Tibial artery (tissue), 4 donors: ENCODE measurements around the gene ABL1.

ENCODE experiments used
- DNase-seq, 2 donors: peaks; one replicate each; pipeline ENCODE4 v3.0.0-alpha.2; 2019
- H3K27ac ChIP-seq, 2 donors: fragments of 200-600 bp; sonication (generic) in 1 of 2; 1 replicate in 1 of 2; 2 replicates in 1 of 2; pipeline ENCODE4 v1.5.1; 2018 to 2019; ENCODE audit warnings: mild to moderate bottlenecking in 1 of 2
- H3K27me3 ChIP-seq, 2 donors: fragments of 200-600 bp; sonication (generic) in 1 of 2; one replicate each; pipeline versions ENCODE4 v1.5.1 to v1.6.0; 2016 to 2019
- H3K36me3 ChIP-seq, 3 donors: fragments of 200-600 bp; sonication (generic) in 2 of 3; one replicate each; pipeline ENCODE4 v1.5.1; 2016 to 2019; ENCODE audit warnings: mild to moderate bottlenecking in 2 of 3
- H3K4me1 ChIP-seq, 4 donors: fragments of 200-600 bp; sonication (generic) in 2 of 4; 1 replicate in 3 of 4; 2 replicates in 1 of 4; pipeline ENCODE4 v1.5.1; 2016 to 2019
- H3K4me3 ChIP-seq, 2 donors: fragments of 200-600 bp; sonication (generic) in 1 of 2; 1 replicate in 1 of 2; 2 replicates in 1 of 2; pipeline ENCODE4 v1.5.1; 2018 to 2019; ENCODE audit warnings: mild to moderate bottlenecking in 2 of 2
- H3K9me3 ChIP-seq, 3 donors: fragments of 200-600 bp; sonication (generic) in 1 of 3; one replicate each; pipeline ENCODE4 v1.5.1; 2016 to 2019
- CTCF ChIP-seq, 2 experiments: fragments of 200-600 bp in 1 of 2; fragments of 450-650 bp in 1 of 2; IDR thresholded peaks; one replicate each; pipeline ENCODE4 v1.5.1; 2017 to 2019; ENCODE audit warnings: antibody characterized with exemption in 2 of 2, mild to moderate bottlenecking in 1 of 2, moderate library complexity in 1 of 2
- intact Hi-C: fragments of 100-400 bp; cut with DNase I; formaldehyde crosslinking; loops from one replicate; pipeline ENCODE4 v1.15.0; 2023; ENCODE audit warnings: low total_unique reads

The ABL1 gene

GRCh38 chr9:130890870-130891687, 56.0 kb downstream of the ABL1 start:
- Histone ChIP-seq H3K9me3 (no peaks in the 10 kb centered on the region), H3K4me3 (no peak overlapping the region), H3K27me3 (no peaks in the 10 kb centered on the region), H3K4me1 (peaks cover 0 to 36% (median 18%) of the 10 kb centered on the region in 4 donors), H3K36me3 (peaks cover 49 to 82% (median 81%) of the 10 kb centered on the region in 3 donors), H3K27ac (no peak overlapping the region)
- DNase-seq: no peak
- intact Hi-C loops: no loop called here
- TF ChIP-seq CTCF (IDR thresholded peaks at IDR 0.05): no peak

- no peak overlapping the region for H3K27ac ChIP-seq
- intact Hi-C loops: no loop called here
- H3K4me3 ChIP-seq: no peak overlapping the region
- no peak for TF ChIP-seq CTCF (IDR thresholded peaks at IDR 0.05)
- no peaks in the 10 kb centered on the region for H3K9me3 ChIP-seq
- H3K36me3 ChIP-seq: peaks cover 41 to 74% (median 73%) of the 10 kb centered on the region in 3 donors
- DNase-seq: no peak
- H3K27me3 ChIP-seq: peaks cover 0 to under 1% of the 10 kb centered on the region in 2 donors
- peaks cover 0 to 31% (median 18%) of the 10 kb centered on the region in 4 donors for H3K4me1 ChIP-seq
Observed at GRCh38 chr9:130891688-130892476, 56.8 kb downstream of the ABL1 start.

- intact Hi-C loops: no loop called here
- Histone ChIP-seq H3K4me3 (no peak overlapping the region), H3K4me1 (peaks cover 0 to 23% (median 14%) of the 10 kb centered on the region in 4 donors), H3K27me3 (peaks cover 0 to 8% of the 10 kb centered on the region in 2 donors), H3K9me3 (no peaks in the 10 kb centered on the region), H3K36me3 (peaks cover 40 to 66% (median 65%) of the 10 kb centered on the region in 3 donors), H3K27ac (no peak overlapping the region)
- no peak for TF ChIP-seq CTCF (IDR thresholded peaks at IDR 0.05)
- DNase-seq: no peak
Observed at GRCh38 chr9:130892477-130893304, 57.6 kb downstream of the ABL1 start.

GRCh38 chr9:130893341-130894101, 58.5 kb downstream of the ABL1 start:
- TF ChIP-seq CTCF (IDR thresholded peaks at IDR 0.05): no peak
- DNase-seq: peak in 1 of 2 donors; percentile 67
- Histone ChIP-seq H3K27ac (no peak overlapping the region), H3K4me3 (no peak overlapping the region), H3K9me3 (no peaks in the 10 kb centered on the region), H3K36me3 (peaks cover 31 to 57% (median 57%) of the 10 kb centered on the region in 3 donors), H3K4me1 (peaks cover 0 to 22% (median 16%) of the 10 kb centered on the region in 4 donors), H3K27me3 (peaks cover 0 to 16% of the 10 kb centered on the region in 2 donors)
- intact Hi-C loops: no loop called here
